Breast epithelium (tissue), 4 donors: ENCODE measurements around the gene CCER1. TPM values are rescaled to one million over a fixed set of nuclear protein-coding genes. Genes with fewer than 3 reads are reported as not detected.

Experiments used
- DNase-seq, 2 donors: peaks; one replicate each; pipeline ENCODE4 v3.0.0-alpha.2; 2019; ENCODE audit warnings: low spot score in 2 of 2
- H3K27ac ChIP-seq, 2 donors: fragments of 200-600 bp; sonication (generic) in 1 of 2; one replicate each; pipeline ENCODE4 v1.5.1; 2016 to 2019; ENCODE audit warnings: mild to moderate bottlenecking in 1 of 2
- H3K27me3 ChIP-seq, 2 donors: fragments of 200-600 bp; sonication (generic) in 1 of 2; one replicate each; pipeline versions ENCODE4 v1.5.1 to v1.6.0; 2017 to 2019; ENCODE audit warnings: control low read depth in 1 of 2, mild to moderate bottlenecking in 1 of 2
- H3K36me3 ChIP-seq: fragments of 200-600 bp; one replicate; pipeline ENCODE4 v1.5.1; 2019
- H3K4me1 ChIP-seq, 2 donors: fragments of 200-600 bp; sonication (generic); one replicate each; pipeline ENCODE4 v1.5.1; 2016 to 2019; ENCODE audit warnings: control low read depth in 1 of 2
- H3K4me3 ChIP-seq, 3 donors: fragments of 200-600 bp; sonication (generic); 1 replicate in 2 of 3; 2 replicates in 1 of 3; pipeline ENCODE4 v1.5.1; 2016 to 2019; ENCODE audit warnings: mild to moderate bottlenecking in 3 of 3, moderate library complexity in 2 of 3
- H3K9me3 ChIP-seq, 2 donors: fragments of 200-600 bp; sonication (generic) in 1 of 2; one replicate each; pipeline ENCODE4 v1.5.1; 2016 to 2019; ENCODE audit warnings: control low read depth in 1 of 2
- CTCF ChIP-seq, 3 donors: fragments of 450-650 bp; IDR thresholded peaks; one replicate each; pipeline ENCODE4 v1.5.1; 2016 to 2017; ENCODE audit warnings: antibody characterized with exemption in 3 of 3, mild to moderate bottlenecking in 3 of 3, moderate library complexity in 3 of 3
- POLR2A ChIP-seq: fragments of 450-650 bp; IDR thresholded peaks from one replicate; pipeline ENCODE4 v1.6.1; 2016; ENCODE audit warnings: antibody characterized with exemption, mild to moderate bottlenecking, moderate library complexity
- POLR2AphosphoS5 ChIP-seq, 3 donors: sonication (generic); formaldehyde crosslinking; IDR thresholded peaks; one replicate each; pipeline ENCODE4 v1.6.1; 2017; ENCODE audit warnings: antibody characterized with exemption in 3 of 3
- intact Hi-C: fragments of 100-400 bp; cut with DNase I; formaldehyde crosslinking; loops from one replicate; pipeline ENCODE4 v1.15.1; 2023; ENCODE audit warnings: low total_unique reads
- total RNA-seq, 3 donors: library from RNA; depleted of rRNA; stranded (reverse); fragments of >200 nt; gene quantifications; one replicate each; pipeline ENCODE4 v1.1.0, GENCODE V29; 2016

The CCER1 gene
- total RNA-seq, 3 donors from 2014 or later = not detected

GRCh38 chr12:90969851-90970250, 14.9 kb upstream of the CCER1 start:
- no peaks in the 10 kb centered on the region for H3K9me3 ChIP-seq
- intact Hi-C loops = no loop called here
- H3K36me3 ChIP-seq = no peaks in the 10 kb centered on the region
- no peak overlapping the region for H3K27ac ChIP-seq
- H3K4me1 ChIP-seq = no peaks in the 10 kb centered on the region
- TF ChIP-seq POLR2A (no peak), POLR2AphosphoS5 (IDR thresholded peaks at IDR 0.05) (no peak), CTCF (IDR thresholded peaks at IDR 0.05) (no peak)
- DNase-seq = no peak
- no peaks in the 10 kb centered on the region for H3K27me3 ChIP-seq
- H3K4me3 ChIP-seq = no peak overlapping the region

GRCh38 chr12:90969346-90969745, 14.4 kb upstream of the CCER1 start:
- no peak overlapping the region for H3K27ac ChIP-seq
- DNase-seq = no peak

GRCh38 chr12:90965204-90965603, 10.2 kb upstream of the CCER1 start:
- Histone ChIP-seq H3K27me3 (no peaks in the 10 kb centered on the region), H3K27ac (no peak overlapping the region), H3K9me3 (no peaks in the 10 kb centered on the region), H3K36me3 (no peaks in the 10 kb centered on the region), H3K4me3 (no peak overlapping the region), H3K4me1 (no peaks in the 10 kb centered on the region)
- no peak for TF ChIP-seq POLR2A
- TF ChIP-seq POLR2AphosphoS5 (IDR thresholded peaks at IDR 0.05) = no peak
- TF ChIP-seq CTCF (IDR thresholded peaks at IDR 0.05) = no peak
- DNase-seq = no peak
- intact Hi-C loops = no loop called here

More at GRCh38 chr12:90969346-90969745, 14.4 kb upstream of the CCER1 start:
- TF ChIP-seq CTCF (IDR thresholded peaks at IDR 0.05) (no peak), POLR2A (no peak), POLR2AphosphoS5 (IDR thresholded peaks at IDR 0.05) (no peak)
- intact Hi-C loops = no loop called here
- H3K4me1 ChIP-seq = no peaks in the 10 kb centered on the region
- no peaks in the 10 kb centered on the region for H3K36me3 ChIP-seq
- no peak overlapping the region for H3K4me3 ChIP-seq
- H3K27me3 ChIP-seq = no peaks in the 10 kb centered on the region
- H3K9me3 ChIP-seq = no peaks in the 10 kb centered on the region

GRCh38 chr12:90964616-90965015, 9.6 kb upstream of the CCER1 start:
- H3K27me3 ChIP-seq = no peaks in the 10 kb centered on the region
- intact Hi-C loops = no loop called here

GRCh38 chr12:90963946-90964345, 9.0 kb upstream of the CCER1 start:
- no peak overlapping the region for H3K4me3 ChIP-seq
- no peaks in the 10 kb centered on the region for H3K9me3 ChIP-seq
- H3K4me1 ChIP-seq = no peaks in the 10 kb centered on the region
- no peak overlapping the region for H3K27ac ChIP-seq
- no peaks in the 10 kb centered on the region for H3K27me3 ChIP-seq
- H3K36me3 ChIP-seq = no peaks in the 10 kb centered on the region
- intact Hi-C loops = no loop called here
- TF ChIP-seq POLR2AphosphoS5 (IDR thresholded peaks at IDR 0.05) (no peak), CTCF (IDR thresholded peaks at IDR 0.05) (no peak), POLR2A (no peak)
- no peak for DNase-seq

More at GRCh38 chr12:90964616-90965015, 9.6 kb upstream of the CCER1 start:
- H3K4me1 ChIP-seq = no peaks in the 10 kb centered on the region
- H3K9me3 ChIP-seq = no peaks in the 10 kb centered on the region
- no peaks in the 10 kb centered on the region for H3K36me3 ChIP-seq
- no peak overlapping the region for H3K4me3 ChIP-seq
- no peak overlapping the region for H3K27ac ChIP-seq
- no peak for DNase-seq
- TF ChIP-seq CTCF (IDR thresholded peaks at IDR 0.05) (no peak), POLR2AphosphoS5 (IDR thresholded peaks at IDR 0.05) (no peak), POLR2A (no peak)
